ENCODE measurements around the gene TESK2. TPM values are rescaled to one million over a fixed set of nuclear protein-coding genes. Genes with fewer than 3 reads are reported as not detected.

Gene TESK2
- polyA plus RNA-seq, 3 donors from 2014 or later, result 1.8 to 3.3 TPM; not detected in 1

DNA sequence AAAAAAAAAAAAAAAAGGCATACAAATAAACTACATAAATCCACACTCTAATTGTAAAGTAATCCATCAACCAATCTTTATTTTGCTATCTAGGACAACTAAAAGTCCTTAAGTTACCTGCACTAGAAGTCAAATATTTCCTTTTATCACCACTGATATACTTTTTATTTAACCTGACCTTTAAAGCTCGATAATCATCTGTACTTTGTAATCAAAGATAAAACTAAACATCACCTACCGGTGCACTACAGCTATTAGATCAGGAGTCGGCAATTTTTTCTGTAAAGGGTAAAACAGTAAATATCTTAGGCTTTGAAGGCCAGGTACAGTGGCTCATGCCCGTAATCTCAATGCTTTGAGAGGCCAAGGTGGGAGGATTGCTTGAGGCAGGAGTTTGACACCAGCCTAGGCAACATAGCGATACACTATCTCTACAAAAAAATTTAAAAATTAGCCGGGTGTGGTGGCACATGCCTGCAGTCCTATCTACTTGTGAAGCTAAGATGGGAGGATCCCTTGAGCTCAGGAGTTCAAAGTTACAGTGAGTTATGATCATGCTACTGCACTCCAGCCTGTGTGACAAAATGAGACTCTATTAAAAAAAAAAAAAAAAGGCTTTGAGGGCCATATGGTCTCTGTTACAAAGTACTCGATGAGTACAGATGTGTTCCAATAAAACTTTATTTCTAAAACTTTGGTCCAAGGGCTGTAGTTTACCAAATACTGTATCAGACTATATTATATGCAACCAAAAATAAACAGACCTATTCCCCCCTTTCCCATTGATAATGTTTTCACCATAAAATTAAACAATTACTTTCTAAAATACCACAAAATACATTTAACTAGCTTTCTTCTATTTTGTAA is 47.1 kb downstream of the TESK2 start:
- Mint-ChIP-seq H3K36me3 (no peaks in the 10 kb centered on the region), H3K4me1 (no peaks in the 10 kb centered on the region), H3K27ac (no peak overlapping the region), H3K4me3 (no peak overlapping the region), H3K9me3 (no peaks in the 10 kb centered on the region), H3K27me3 (ENCODE audit: low read depth in 3 of 3) (no peaks in the 10 kb centered on the region)
- no peak for DNase-seq

DNA sequence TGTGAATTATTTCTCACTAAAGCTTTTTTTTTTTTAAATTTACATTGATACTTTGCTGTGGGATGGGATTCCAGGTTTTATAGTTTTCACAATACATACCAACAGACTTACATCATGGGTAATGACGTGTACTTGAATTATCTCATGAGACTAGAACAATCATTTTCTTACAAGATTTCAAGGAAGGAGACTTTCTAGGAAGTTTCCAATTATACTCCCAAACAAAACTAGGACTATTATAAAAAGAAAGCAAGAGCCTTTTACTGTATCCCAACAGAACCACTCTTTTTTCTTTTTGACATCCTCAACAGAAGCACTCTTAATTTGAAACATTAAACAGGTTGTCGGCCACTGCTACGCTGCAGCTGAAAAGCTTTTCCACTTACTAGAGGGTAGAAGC is 48.7 kb downstream of the TESK2 start:
- Mint-ChIP-seq H3K27me3 (ENCODE audit: low read depth in 3 of 3) (no peaks in the 10 kb centered on the region), H3K4me3 (no peak overlapping the region), H3K9me3 (no peaks in the 10 kb centered on the region), H3K27ac (no peak overlapping the region), H3K4me1 (no peaks in the 10 kb centered on the region), H3K36me3 (no peaks in the 10 kb centered on the region)
- DNase-seq, result no peak

DNA sequence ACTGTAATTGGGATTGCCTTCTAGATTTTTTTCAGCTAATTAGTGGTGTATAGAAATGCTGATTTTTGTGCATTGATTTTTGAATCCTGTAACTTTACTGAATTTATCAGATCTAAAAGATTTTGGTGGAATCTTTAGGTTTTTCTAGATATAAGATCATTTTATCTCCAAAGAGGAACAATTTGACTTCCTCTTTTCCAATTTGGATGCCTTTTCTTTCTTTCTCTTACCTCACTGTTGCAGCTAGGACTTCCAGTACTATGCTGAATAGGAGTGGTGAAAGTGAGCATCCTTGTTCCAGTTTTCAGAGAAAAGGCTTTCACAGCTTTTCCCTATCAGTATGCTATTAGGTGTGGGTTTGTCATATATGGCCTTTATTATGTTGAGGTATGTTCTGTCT is 53.6 kb downstream of the TESK2 start:
- no peak overlapping the region for H3K4me3 Mint-ChIP-seq
- H3K4me1 Mint-ChIP-seq, result no peaks in the 10 kb centered on the region
- H3K27ac Mint-ChIP-seq, result no peak overlapping the region
- no peaks in the 10 kb centered on the region for H3K9me3 Mint-ChIP-seq
- H3K36me3 Mint-ChIP-seq, result no peaks in the 10 kb centered on the region
- H3K27me3 Mint-ChIP-seq (ENCODE audit: low read depth in 3 of 3), result no peaks in the 10 kb centered on the region
- DNase-seq, result no peak

DNA sequence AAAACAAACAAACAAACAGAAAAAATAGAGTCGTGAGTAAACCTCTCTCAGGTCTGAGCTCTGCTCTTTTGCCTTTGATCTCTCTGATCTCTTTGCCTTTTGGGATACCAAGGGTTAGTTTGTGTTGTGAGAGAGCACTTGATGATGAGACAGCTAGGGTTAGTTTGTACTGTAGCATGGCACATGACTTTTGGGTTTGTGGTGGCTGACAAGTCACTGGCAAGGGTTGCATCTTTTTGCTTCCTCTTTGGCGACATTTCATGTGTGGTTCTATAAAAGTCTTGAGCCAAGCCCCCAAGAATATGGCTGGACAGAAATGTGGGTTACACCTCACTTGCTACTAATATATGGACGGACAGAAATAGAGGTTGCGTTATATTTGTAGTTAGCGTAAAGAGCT is 60.5 kb downstream of the TESK2 start:
- Mint-ChIP-seq H3K27ac (no peak overlapping the region), H3K4me1 (no peaks in the 10 kb centered on the region), H3K27me3 (ENCODE audit: low read depth in 3 of 3) (peaks cover 0 to 1% (median 0%) of the 10 kb centered on the region in 3 donors), H3K9me3 (no peaks in the 10 kb centered on the region), H3K36me3 (peaks cover 0 to 5% (median 0%) of the 10 kb centered on the region in 3 donors), H3K4me3 (no peak overlapping the region)
- no peak for DNase-seq

DNA sequence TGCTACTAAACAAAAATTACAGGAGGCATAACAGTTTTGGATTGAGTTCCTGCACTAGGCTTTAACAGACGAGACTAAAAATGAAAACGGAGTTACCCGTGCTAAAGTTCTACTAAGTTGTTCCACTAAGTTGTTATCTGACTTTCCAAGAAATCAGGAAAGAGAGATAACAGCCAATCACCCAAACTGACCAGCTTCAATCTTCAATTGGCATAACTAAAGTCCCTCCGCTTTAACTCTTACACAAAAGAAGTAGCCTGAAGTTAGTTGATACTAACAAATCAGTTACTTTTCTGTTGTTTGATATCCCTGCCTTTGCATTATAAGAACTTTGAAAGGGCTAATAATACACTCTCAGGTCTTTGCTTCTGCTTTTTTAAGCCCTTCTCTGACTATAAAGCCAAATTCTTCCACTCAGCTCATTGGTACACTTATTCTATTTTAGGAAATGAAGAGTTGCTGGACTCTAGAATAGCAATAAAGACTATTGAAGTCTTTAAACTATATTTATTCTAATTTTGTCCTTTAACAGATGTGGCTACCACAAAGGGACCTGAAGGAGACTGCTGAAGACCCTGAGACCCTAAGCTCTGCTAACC is 61.3 kb downstream of the TESK2 start:
- no peaks in the 10 kb centered on the region for H3K9me3 Mint-ChIP-seq
- no peaks in the 10 kb centered on the region for H3K4me1 Mint-ChIP-seq
- peaks cover 0 to 5% (median 0%) of the 10 kb centered on the region in 3 donors for H3K36me3 Mint-ChIP-seq
- H3K27me3 Mint-ChIP-seq (ENCODE audit: low read depth in 3 of 3), result peaks cover 0 to 1% (median 0%) of the 10 kb centered on the region in 3 donors
- no peak for DNase-seq
- no peak overlapping the region for H3K4me3 Mint-ChIP-seq
- no peak overlapping the region for H3K27ac Mint-ChIP-seq

- peak overlapping the region in 2 of 6 donors; percentile 7 to 31 for H3K27ac Mint-ChIP-seq
- H3K36me3 Mint-ChIP-seq, result peaks cover 5 to 15% (median 11%) of the 10 kb centered on the region in 3 donors
- H3K27me3 Mint-ChIP-seq (ENCODE audit: low read depth in 3 of 3), result peaks cover 0 to 3% (median 2%) of the 10 kb centered on the region in 3 donors
These were observed 66.9 kb downstream of the TESK2 start for GRCh38 chr1:45423906-45424678.

DNA sequence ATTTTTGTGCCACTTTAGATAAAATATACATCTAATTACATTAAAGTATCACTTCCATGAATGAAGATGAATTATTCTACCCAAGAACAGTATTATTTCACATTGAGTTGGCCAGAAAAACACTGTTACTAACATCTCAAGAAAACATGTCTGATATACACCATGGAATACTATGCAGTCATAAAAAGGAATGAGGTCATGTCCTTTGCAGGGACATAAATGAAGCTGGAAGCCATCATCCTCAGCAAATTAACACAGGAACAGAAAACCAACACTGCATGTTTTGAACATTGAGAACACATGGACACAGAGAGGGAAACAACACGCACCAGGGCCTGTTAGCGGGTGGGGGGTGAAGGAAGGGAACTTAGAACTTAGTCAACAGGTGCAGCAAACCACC is 69.0 kb downstream of the TESK2 start:
- no peak overlapping the region for H3K27ac Mint-ChIP-seq
- no peak for DNase-seq
- peaks cover 0 to 2% (median 2%) of the 10 kb centered on the region in 3 donors for H3K27me3 Mint-ChIP-seq (ENCODE audit: low read depth in 3 of 3)
- H3K4me1 Mint-ChIP-seq, result no peaks in the 10 kb centered on the region
- peaks cover 5 to 11% (median 10%) of the 10 kb centered on the region in 3 donors for H3K36me3 Mint-ChIP-seq
- H3K9me3 Mint-ChIP-seq, result peaks cover 0 to 3% (median 0%) of the 10 kb centered on the region in 6 donors
- H3K4me3 Mint-ChIP-seq, result no peak overlapping the region

More at GRCh38 chr1:45423906-45424678, 66.9 kb downstream of the TESK2 start:
- no peak overlapping the region for H3K4me3 Mint-ChIP-seq
- peaks cover 0 to 3% (median 0%) of the 10 kb centered on the region in 6 donors for H3K9me3 Mint-ChIP-seq
- no peaks in the 10 kb centered on the region for H3K4me1 Mint-ChIP-seq
- DNase-seq, result no peak

- Mint-ChIP-seq H3K36me3 (no peaks in the 10 kb centered on the region), H3K27ac (no peak overlapping the region), H3K4me3 (no peak overlapping the region), H3K9me3 (no peaks in the 10 kb centered on the region), H3K4me1 (no peaks in the 10 kb centered on the region), H3K27me3 (ENCODE audit: low read depth in 3 of 3) (peaks cover 0 to 2% (median 0%) of the 10 kb centered on the region in 3 donors)
- no peak for DNase-seq
These were observed 76.2 kb downstream of the TESK2 start for GRCh38 chr1:45414746-45415145.

- Mint-ChIP-seq H3K9me3 (no peaks in the 10 kb centered on the region), H3K4me3 (no peak overlapping the region), H3K27ac (no peak overlapping the region), H3K36me3 (peaks cover 0 to 3% (median 0%) of the 10 kb centered on the region in 3 donors), H3K27me3 (ENCODE audit: low read depth in 3 of 3) (no peaks in the 10 kb centered on the region), H3K4me1 (no peaks in the 10 kb centered on the region)
- DNase-seq, result no peak
These were observed 78.1 kb downstream of the TESK2 start for GRCh38 chr1:45412899-45413298.

- no peak for DNase-seq
- Mint-ChIP-seq H3K27me3 (ENCODE audit: low read depth in 3 of 3) (no peaks in the 10 kb centered on the region), H3K36me3 (peaks cover 0 to 3% (median 0%) of the 10 kb centered on the region in 3 donors), H3K27ac (no peak overlapping the region), H3K9me3 (no peaks in the 10 kb centered on the region), H3K4me1 (no peaks in the 10 kb centered on the region), H3K4me3 (no peak overlapping the region)
These were observed 79.5 kb downstream of the TESK2 start for GRCh38 chr1:45411510-45411899.

- Mint-ChIP-seq H3K27me3 (ENCODE audit: low read depth in 3 of 3) (no peaks in the 10 kb centered on the region), H3K27ac (no peak overlapping the region), H3K4me3 (no peak overlapping the region), H3K9me3 (no peaks in the 10 kb centered on the region), H3K4me1 (no peaks in the 10 kb centered on the region), H3K36me3 (peaks cover 0 to 3% (median 0%) of the 10 kb centered on the region in 3 donors)
- no peak for DNase-seq
These were observed 80.0 kb downstream of the TESK2 start for GRCh38 chr1:45410850-45411509.

- peaks cover 0 to 3% (median 0%) of the 10 kb centered on the region in 3 donors for H3K36me3 Mint-ChIP-seq
- no peak overlapping the region for H3K4me3 Mint-ChIP-seq
- no peaks in the 10 kb centered on the region for H3K4me1 Mint-ChIP-seq
- DNase-seq, result no peak
- no peak overlapping the region for H3K27ac Mint-ChIP-seq
- H3K27me3 Mint-ChIP-seq (ENCODE audit: low read depth in 3 of 3), result no peaks in the 10 kb centered on the region
- H3K9me3 Mint-ChIP-seq, result no peaks in the 10 kb centered on the region
These were observed 81.7 kb downstream of the TESK2 start for GRCh38 chr1:45409276-45409675.

DNA sequence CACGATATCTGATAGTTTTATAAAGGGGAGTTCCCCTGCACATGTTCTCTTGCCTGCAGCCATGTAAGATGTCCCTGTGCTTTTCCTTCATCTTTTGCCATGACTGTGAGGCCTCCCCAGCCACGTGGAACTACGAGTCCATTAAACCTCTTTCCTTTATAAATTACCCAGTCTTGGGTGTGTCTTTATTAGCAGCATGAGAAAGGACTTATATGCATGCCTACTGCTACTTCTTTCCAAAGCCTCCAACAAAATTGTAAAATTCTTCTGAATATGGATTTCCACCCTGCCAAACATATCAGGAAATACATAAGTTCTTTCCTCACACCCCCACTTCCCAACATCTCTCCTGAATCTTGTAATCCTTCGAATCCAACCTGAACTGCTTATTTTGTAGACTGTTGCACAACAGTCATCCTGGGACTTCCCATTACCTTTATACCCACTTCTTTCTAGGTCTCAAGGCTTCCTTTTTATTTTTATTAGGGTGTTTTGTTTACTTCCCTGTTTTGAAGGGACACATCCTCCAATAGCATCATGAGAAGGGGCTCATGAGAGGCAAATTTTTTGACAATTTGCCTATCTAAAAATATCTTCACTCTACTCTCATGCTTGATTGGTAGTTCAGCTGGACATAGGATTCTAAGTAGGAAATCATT is 83.2 kb downstream of the TESK2 start:
- Mint-ChIP-seq H3K4me1 (no peaks in the 10 kb centered on the region), H3K4me3 (no peak overlapping the region), H3K27ac (no peak overlapping the region), H3K9me3 (no peaks in the 10 kb centered on the region), H3K27me3 (ENCODE audit: low read depth in 3 of 3) (no peaks in the 10 kb centered on the region), H3K36me3 (peaks cover 0 to 3% (median 0%) of the 10 kb centered on the region in 3 donors)
- no peak for DNase-seq

All from immature natural killer cell (primary cell).